ENCODE results near the gene SCYL3.

The SCYL3 gene

DNA sequence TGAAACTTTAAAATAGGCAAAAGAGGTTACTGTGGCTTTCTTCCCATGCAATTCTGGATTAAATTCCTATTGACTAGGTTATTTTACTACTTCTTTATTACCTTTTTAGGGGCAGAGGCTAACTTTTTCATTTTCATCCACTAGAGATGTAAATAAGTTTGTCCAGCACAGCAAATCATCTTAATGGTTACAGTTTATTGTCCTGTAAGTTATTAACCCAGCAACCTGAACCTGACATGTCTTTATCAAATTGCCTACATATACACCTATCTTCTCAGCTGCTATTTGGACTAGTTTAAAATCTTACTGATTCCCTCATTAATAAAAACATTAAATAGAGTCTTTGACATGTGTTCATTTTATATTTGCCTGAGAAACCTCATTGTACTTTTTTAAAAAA is 6.9 kb upstream of the SCYL3 start:
- Histone ChIP-seq H3K9ac (ENCODE audit: low read depth in 1 of 2, low read length in 2 of 2) (no peak overlapping the region), H3K4me1 (ENCODE audit: control insufficient read depth in 2 of 2, insufficient read depth in 2 of 2, low read length in 2 of 2) (peaks cover 0 to 3% of the 10 kb centered on the region in 2 donors), H3K4me3 (ENCODE audit: low read length in 2 of 2) (no peak overlapping the region), H3K27me3 (ENCODE audit: control insufficient read depth in 2 of 2, insufficient read depth in 2 of 2, low read length in 2 of 2) (no peaks in the 10 kb centered on the region), H3K27ac (ENCODE audit: low read depth in 2 of 2, low read length in 2 of 2) (no peak overlapping the region), H3K36me3 (ENCODE audit: control insufficient read depth in 2 of 2, insufficient read depth in 2 of 2, low read length in 2 of 2) (no peaks in the 10 kb centered on the region), H3K9me3 (ENCODE audit: control insufficient read depth in 2 of 2, low read length in 2 of 2) (peaks cover 0 to 2% of the 10 kb centered on the region in 2 donors)

DNA sequence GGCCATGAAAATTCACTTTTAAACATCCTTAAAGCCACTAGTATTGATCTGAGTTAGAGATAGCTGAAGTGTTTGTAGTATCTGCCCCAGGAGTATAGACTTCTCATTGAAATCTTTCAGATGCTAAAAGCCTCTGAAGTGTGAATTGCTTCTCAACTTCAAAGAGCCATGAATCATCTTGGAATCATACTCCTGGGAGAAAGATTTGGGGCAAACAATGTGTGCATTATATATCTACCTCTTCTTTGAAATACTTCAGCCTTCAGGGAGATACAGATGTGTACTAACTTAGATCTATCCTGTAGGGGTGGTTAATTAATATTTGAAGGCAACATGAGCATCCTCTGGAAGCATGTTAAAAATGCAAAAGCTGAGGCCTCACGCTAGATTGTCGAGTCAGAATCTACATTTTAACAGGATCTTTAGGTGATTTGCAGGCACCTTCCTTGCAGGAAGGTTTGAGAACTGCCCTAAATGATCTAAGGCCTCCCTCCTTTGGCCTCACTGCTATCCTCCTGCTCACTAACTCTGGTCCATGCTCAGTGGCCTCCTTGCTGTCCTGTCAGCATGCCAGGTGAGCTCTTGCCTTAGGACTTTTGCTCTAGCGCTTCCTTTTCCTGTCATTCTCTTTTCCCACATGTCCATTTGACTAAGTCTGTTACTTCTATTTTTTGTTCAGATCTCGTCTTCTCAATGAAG is 6.0 kb upstream of the SCYL3 start:
- H3K36me3 ChIP-seq (ENCODE audit: control insufficient read depth in 2 of 2, insufficient read depth in 2 of 2, low read length in 2 of 2), result no peaks in the 10 kb centered on the region
- no peak overlapping the region for H3K9ac ChIP-seq (ENCODE audit: low read depth in 1 of 2, low read length in 2 of 2)
- no peak overlapping the region for H3K27ac ChIP-seq (ENCODE audit: low read depth in 2 of 2, low read length in 2 of 2)
- H3K4me1 ChIP-seq (ENCODE audit: control insufficient read depth in 2 of 2, insufficient read depth in 2 of 2, low read length in 2 of 2), result peaks cover 0 to 5% of the 10 kb centered on the region in 2 donors
- no peak overlapping the region for H3K4me3 ChIP-seq (ENCODE audit: low read length in 2 of 2)
- no peaks in the 10 kb centered on the region for H3K27me3 ChIP-seq (ENCODE audit: control insufficient read depth in 2 of 2, insufficient read depth in 2 of 2, low read length in 2 of 2)
- H3K9me3 ChIP-seq (ENCODE audit: control insufficient read depth in 2 of 2, low read length in 2 of 2), result peaks cover 0 to 2% of the 10 kb centered on the region in 2 donors

DNA sequence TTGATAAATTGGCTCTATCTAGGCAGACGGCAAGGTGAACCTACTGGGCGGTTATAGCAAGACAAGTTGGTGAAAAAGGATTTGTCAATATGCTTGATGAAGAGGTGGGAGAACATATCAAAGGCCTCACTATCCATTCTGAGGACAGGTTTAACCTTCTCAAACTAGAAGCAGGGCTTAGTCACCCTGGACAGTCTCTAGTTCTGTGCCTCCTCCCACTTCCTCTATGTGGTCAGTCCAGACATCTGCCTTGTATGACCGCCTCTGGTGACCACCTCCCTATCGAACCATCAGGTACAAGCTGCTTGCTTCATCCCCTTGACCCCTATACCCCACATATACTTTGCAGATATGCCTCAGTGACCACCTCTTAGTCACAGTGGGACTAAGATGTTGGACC is 2.3 kb upstream of the SCYL3 start:
- Histone ChIP-seq H3K4me3 (ENCODE audit: low read length in 2 of 2) (no peak overlapping the region), H3K9me3 (ENCODE audit: control insufficient read depth in 2 of 2, low read length in 2 of 2) (no peaks in the 10 kb centered on the region), H3K4me1 (ENCODE audit: control insufficient read depth in 2 of 2, insufficient read depth in 2 of 2, low read length in 2 of 2) (peaks cover 22% of the 10 kb centered on the region in 2 donors), H3K9ac (ENCODE audit: low read depth in 1 of 2, low read length in 2 of 2) (no peak overlapping the region), H3K27ac (ENCODE audit: low read depth in 2 of 2, low read length in 2 of 2) (no peak overlapping the region), H3K27me3 (ENCODE audit: control insufficient read depth in 2 of 2, insufficient read depth in 2 of 2, low read length in 2 of 2) (no peaks in the 10 kb centered on the region), H3K36me3 (ENCODE audit: control insufficient read depth in 2 of 2, insufficient read depth in 2 of 2, low read length in 2 of 2) (no peaks in the 10 kb centered on the region)

DNA sequence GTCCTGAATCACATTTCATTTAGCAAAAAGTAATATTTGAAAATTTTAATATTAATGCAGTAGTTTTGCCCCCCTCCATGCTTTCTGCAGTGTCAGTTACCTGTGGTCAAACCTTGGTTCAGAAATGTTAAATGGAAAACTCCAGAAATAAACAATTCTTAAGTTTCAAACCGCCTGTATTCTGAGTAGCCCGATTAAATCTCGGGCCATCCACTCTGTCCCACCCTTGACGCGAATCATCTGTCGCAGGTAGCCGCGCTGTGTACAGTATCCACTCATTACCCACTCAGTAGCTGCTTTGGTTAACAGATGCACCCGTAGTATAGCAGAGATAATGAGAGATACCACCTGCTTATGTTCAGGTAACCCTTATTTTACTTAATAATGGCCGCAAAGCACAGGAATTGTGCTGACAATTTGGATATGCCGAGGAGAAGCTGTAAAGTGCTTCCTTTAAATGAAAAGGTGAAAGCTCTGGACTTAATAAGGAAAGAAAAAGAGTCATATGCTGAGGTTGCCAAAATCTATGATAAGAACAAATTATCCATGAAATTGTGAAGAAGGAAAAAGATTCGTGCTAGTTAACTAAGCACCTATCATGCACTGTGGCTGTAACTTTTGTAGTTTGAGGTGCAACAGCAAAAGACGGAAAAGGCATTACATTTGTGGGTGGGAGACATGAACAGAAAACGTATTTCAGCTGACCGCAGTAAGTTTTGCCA is 889 bp upstream of the SCYL3 start:
- H3K27ac ChIP-seq (ENCODE audit: low read depth in 2 of 2, low read length in 2 of 2), result peak overlapping the region; percentile 95
- H3K9ac ChIP-seq (ENCODE audit: low read depth in 1 of 2, low read length in 2 of 2), result peak overlapping the region; percentile 98
- no peaks in the 10 kb centered on the region for H3K36me3 ChIP-seq (ENCODE audit: control insufficient read depth in 2 of 2, insufficient read depth in 2 of 2, low read length in 2 of 2)
- peak overlapping the region; percentile 92 to 95 for H3K4me3 ChIP-seq (ENCODE audit: low read length in 2 of 2)
- no peaks in the 10 kb centered on the region for H3K27me3 ChIP-seq (ENCODE audit: control insufficient read depth in 2 of 2, insufficient read depth in 2 of 2, low read length in 2 of 2)
- peaks cover 22 to 25% of the 10 kb centered on the region in 2 donors for H3K4me1 ChIP-seq (ENCODE audit: control insufficient read depth in 2 of 2, insufficient read depth in 2 of 2, low read length in 2 of 2)
- H3K9me3 ChIP-seq (ENCODE audit: control insufficient read depth in 2 of 2, low read length in 2 of 2), result no peaks in the 10 kb centered on the region

DNA sequence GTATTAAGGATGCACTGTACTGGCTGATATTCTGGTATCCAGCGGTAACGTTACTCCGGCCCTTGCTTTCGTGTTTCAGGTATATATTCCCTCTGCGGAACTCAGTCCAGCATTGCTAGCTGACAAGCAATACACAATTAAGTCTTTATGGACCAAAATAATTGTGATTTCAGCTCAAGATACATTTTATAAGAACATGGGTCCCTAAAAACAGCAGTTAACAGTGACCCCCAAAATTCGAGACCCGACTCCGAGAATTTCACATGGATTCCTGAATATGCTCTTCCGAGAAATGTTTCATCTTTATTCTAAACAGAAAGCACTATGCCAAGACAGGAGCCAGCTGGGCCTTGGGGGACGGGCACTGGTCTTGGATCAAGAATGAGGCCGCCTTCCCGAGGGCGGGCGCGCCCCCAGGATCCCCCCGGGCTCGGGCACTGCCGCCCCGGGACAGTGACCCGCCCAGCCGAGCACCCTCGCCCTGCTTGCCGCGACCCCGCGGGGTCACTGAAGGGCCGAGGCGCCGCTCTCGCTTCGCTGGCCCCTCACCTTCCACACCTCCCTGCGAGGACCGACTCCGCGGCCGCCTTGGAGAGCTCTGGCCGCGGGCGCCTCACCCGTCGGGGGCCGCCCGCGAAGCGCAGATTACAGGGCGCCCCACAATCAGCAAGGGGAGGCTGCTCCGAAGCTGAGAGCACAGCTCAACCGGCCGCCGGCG is 610 bp downstream of the SCYL3 start:
- peak overlapping the region; percentile 84 to 98 for H3K9ac ChIP-seq (ENCODE audit: low read depth in 1 of 2, low read length in 2 of 2)
- peaks cover 6 to 8% of the 10 kb centered on the region in 2 donors for H3K36me3 ChIP-seq (ENCODE audit: control insufficient read depth in 2 of 2, insufficient read depth in 2 of 2, low read length in 2 of 2)
- peak overlapping the region; percentile 95 for H3K27ac ChIP-seq (ENCODE audit: low read depth in 2 of 2, low read length in 2 of 2)
- H3K9me3 ChIP-seq (ENCODE audit: control insufficient read depth in 2 of 2, low read length in 2 of 2), result no peaks in the 10 kb centered on the region
- peak overlapping the region; percentile 92 to 95 for H3K4me3 ChIP-seq (ENCODE audit: low read length in 2 of 2)
- no peaks in the 10 kb centered on the region for H3K27me3 ChIP-seq (ENCODE audit: control insufficient read depth in 2 of 2, insufficient read depth in 2 of 2, low read length in 2 of 2)
- peaks cover 22 to 25% of the 10 kb centered on the region in 2 donors for H3K4me1 ChIP-seq (ENCODE audit: control insufficient read depth in 2 of 2, insufficient read depth in 2 of 2, low read length in 2 of 2)

DNA sequence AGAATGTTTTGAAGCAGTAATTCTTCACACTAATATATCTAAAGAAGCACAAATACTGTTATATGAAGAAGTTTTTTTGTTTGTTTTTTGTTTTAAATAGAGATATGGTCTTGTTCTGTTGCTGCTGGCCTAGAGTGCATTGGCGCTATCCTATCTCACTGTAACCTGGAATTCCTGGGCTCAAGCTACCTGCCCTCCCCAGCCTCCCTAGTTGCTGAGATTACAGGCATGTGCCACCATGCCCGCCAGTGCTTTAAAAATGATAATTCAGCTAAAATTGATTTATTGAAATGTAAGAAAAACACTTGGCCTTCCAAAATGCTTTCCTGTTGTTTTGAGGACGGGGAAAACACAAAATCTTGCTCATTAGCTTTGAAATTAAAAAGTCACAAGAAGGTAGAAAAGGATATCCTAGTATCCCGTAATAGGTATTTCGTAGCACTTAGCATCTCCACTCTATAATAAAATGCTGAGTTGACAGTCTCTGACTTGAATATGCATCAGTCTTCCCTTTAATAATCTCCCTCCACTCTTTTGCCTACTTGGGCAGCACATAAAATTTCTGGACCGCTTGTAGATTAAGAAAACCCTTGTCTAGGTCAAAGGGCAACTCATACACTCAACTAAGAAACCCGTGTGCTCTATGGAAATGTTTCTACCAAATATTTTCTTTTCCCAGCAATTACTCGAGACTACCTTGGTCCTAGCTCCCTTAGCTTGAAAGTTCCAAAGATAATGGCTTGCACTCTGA is 1.3 kb downstream of the SCYL3 start:
- Histone ChIP-seq H3K9ac (ENCODE audit: low read depth in 1 of 2, low read length in 2 of 2) (peak overlapping the region; percentile 84 to 98), H3K4me3 (ENCODE audit: low read length in 2 of 2) (peak overlapping the region; percentile 92 to 95), H3K27ac (ENCODE audit: low read depth in 2 of 2, low read length in 2 of 2) (peak overlapping the region; percentile 95), H3K27me3 (ENCODE audit: control insufficient read depth in 2 of 2, insufficient read depth in 2 of 2, low read length in 2 of 2) (no peaks in the 10 kb centered on the region), H3K36me3 (ENCODE audit: control insufficient read depth in 2 of 2, insufficient read depth in 2 of 2, low read length in 2 of 2) (peaks cover 9 to 12% of the 10 kb centered on the region in 2 donors), H3K4me1 (ENCODE audit: control insufficient read depth in 2 of 2, insufficient read depth in 2 of 2, low read length in 2 of 2) (peaks cover 22 to 25% of the 10 kb centered on the region in 2 donors), H3K9me3 (ENCODE audit: control insufficient read depth in 2 of 2, low read length in 2 of 2) (no peaks in the 10 kb centered on the region)

DNA sequence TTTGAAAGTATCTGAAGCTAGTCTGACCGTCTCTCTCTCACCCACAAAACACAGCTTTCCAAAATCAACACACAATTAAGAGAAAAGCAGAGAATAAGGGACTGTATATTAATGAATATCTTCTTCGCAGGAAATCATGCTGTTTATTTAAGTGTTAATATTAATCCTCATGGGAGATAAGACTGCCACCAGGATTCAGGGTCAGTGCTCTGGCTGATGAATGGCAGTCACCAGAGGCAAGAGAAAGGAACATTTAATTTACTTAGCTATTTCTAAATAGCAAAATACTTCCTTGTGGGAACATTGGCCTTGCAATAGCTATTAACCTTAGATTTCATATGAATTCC is 2.2 kb downstream of the SCYL3 start:
- Histone ChIP-seq H3K27ac (ENCODE audit: low read depth in 2 of 2, low read length in 2 of 2) (peak overlapping the region; percentile 52 to 62), H3K9me3 (ENCODE audit: control insufficient read depth in 2 of 2, low read length in 2 of 2) (no peaks in the 10 kb centered on the region), H3K4me3 (ENCODE audit: low read length in 2 of 2) (peak overlapping the region in 1 of 2 donors; percentile 46), H3K4me1 (ENCODE audit: control insufficient read depth in 2 of 2, insufficient read depth in 2 of 2, low read length in 2 of 2) (peaks cover 22 to 25% of the 10 kb centered on the region in 2 donors), H3K9ac (ENCODE audit: low read depth in 1 of 2, low read length in 2 of 2) (peak overlapping the region in 1 of 2 donors; percentile 29), H3K36me3 (ENCODE audit: control insufficient read depth in 2 of 2, insufficient read depth in 2 of 2, low read length in 2 of 2) (peaks cover 15 to 18% of the 10 kb centered on the region in 2 donors), H3K27me3 (ENCODE audit: control insufficient read depth in 2 of 2, insufficient read depth in 2 of 2, low read length in 2 of 2) (no peaks in the 10 kb centered on the region)

DNA sequence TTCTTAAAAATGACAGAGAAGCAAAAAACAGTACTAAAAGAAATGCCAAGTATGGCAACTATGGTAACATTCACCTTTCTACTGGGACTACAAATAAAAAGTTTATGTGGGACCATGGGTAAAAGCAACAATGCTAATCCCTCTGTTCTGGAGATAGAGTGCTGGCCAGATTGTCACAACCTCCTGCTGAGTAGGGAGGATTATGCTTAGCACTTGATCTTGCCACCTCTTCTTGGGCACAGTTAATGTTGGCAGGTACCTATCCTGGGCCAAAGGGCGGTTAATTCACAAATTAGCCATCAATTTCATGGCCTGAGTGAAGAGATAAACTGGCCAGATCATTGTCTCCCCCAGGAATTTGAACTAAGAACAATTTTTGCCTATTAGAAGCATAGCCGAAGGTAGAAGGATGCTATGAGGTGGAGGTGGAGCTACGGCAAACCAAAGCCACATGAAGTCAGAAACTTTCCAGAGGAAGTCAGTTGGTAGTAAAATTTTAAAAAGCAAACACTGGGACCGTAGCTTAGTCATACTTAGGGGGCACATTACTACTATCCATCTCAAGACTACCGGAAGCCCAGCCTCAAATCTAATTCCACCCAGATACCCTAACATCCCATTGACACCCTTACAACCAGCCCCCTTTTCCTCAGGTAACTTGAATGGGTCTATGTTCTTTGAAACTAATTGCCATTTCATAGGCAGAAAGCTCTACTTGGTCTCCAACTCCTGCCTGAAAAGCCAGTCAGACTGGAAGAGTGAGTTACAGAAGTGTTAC is 2.7 kb downstream of the SCYL3 start:
- Histone ChIP-seq H3K36me3 (ENCODE audit: control insufficient read depth in 2 of 2, insufficient read depth in 2 of 2, low read length in 2 of 2) (peaks cover 15 to 24% of the 10 kb centered on the region in 2 donors), H3K9me3 (ENCODE audit: control insufficient read depth in 2 of 2, low read length in 2 of 2) (no peaks in the 10 kb centered on the region), H3K4me3 (ENCODE audit: low read length in 2 of 2) (peak overlapping the region in 1 of 2 donors; percentile 46), H3K4me1 (ENCODE audit: control insufficient read depth in 2 of 2, insufficient read depth in 2 of 2, low read length in 2 of 2) (peaks cover 22 to 25% of the 10 kb centered on the region in 2 donors), H3K9ac (ENCODE audit: low read depth in 1 of 2, low read length in 2 of 2) (peak overlapping the region; percentile 29 to 36), H3K27ac (ENCODE audit: low read depth in 2 of 2, low read length in 2 of 2) (peak overlapping the region; percentile 52 to 62), H3K27me3 (ENCODE audit: control insufficient read depth in 2 of 2, insufficient read depth in 2 of 2, low read length in 2 of 2) (no peaks in the 10 kb centered on the region)

DNA sequence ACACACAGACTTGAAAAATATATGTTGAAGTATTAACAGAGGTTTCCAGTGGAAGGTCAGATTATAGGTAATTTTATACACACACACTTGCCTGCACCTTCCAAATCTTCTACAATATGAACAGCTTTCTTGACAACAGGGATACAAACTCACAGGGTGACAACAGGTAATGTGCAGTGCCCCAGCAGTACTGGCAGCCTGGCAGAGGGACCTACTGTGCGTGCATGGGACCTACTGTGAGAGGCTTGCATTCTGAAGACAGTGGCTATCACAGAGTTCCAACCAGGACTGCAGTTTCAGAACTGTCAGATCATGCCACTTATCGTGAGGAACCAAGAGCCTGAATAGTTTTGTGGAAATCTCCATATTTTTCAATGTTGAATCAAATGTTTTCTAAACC is 3.8 kb downstream of the SCYL3 start:
- Histone ChIP-seq H3K9ac (ENCODE audit: low read depth in 1 of 2, low read length in 2 of 2) (no peak overlapping the region), H3K4me3 (ENCODE audit: low read length in 2 of 2) (no peak overlapping the region), H3K27ac (ENCODE audit: low read depth in 2 of 2, low read length in 2 of 2) (no peak overlapping the region)

More for the DNA sequence above, 3.8 kb downstream of the SCYL3 start:
- Histone ChIP-seq H3K9me3 (ENCODE audit: control insufficient read depth in 2 of 2, low read length in 2 of 2) (no peaks in the 10 kb centered on the region), H3K4me1 (ENCODE audit: control insufficient read depth in 2 of 2, insufficient read depth in 2 of 2, low read length in 2 of 2) (peaks cover 22 to 27% of the 10 kb centered on the region in 2 donors), H3K36me3 (ENCODE audit: control insufficient read depth in 2 of 2, insufficient read depth in 2 of 2, low read length in 2 of 2) (peaks cover 16 to 29% of the 10 kb centered on the region in 2 donors), H3K27me3 (ENCODE audit: control insufficient read depth in 2 of 2, insufficient read depth in 2 of 2, low read length in 2 of 2) (no peaks in the 10 kb centered on the region)
